Mucosa of rectum (tissue), 2 donors: ENCODE data around the gene MEPE.

ENCODE experiments used
- H3K27ac ChIP-seq, 2 donors: one replicate each; pipeline ENCODE4 v1.7.0; 2013; ENCODE audit warnings: inconsistent platforms in 2 of 2, low read depth in 2 of 2, low read length in 2 of 2
- H3K27me3 ChIP-seq, 2 donors: one replicate each; pipeline ENCODE4 v1.7.0; 2013; ENCODE audit warnings: low read length in 2 of 2; ENCODE audit not compliant: control insufficient read depth in 2 of 2, insufficient read depth in 2 of 2
- H3K36me3 ChIP-seq, 2 donors: one replicate each; pipeline ENCODE4 v1.7.0; 2013; ENCODE audit warnings: low read length in 2 of 2; ENCODE audit not compliant: control insufficient read depth in 2 of 2, insufficient read depth in 2 of 2
- H3K4me1 ChIP-seq, 2 donors: one replicate each; pipeline ENCODE4 v1.7.0; 2013; ENCODE audit warnings: low read length in 2 of 2, mild to moderate bottlenecking in 1 of 2; ENCODE audit not compliant: control insufficient read depth in 2 of 2, insufficient read depth in 2 of 2
- H3K4me3 ChIP-seq, 2 donors: one replicate each; pipeline ENCODE4 v1.7.0; 2013; ENCODE audit warnings: low read length in 2 of 2
- H3K9ac ChIP-seq, 2 donors: one replicate each; pipeline ENCODE4 v1.7.0; 2013; ENCODE audit warnings: low read length in 2 of 2, low read depth in 1 of 2, mild to moderate bottlenecking in 1 of 2
- H3K9me3 ChIP-seq, 2 donors: one replicate each; pipeline ENCODE4 v1.7.0; 2013; ENCODE audit warnings: low read length in 2 of 2; ENCODE audit not compliant: control insufficient read depth in 2 of 2
- donor health status: healthy.
- donor health status: Normal muscosa, but diverticular disease.

Gene MEPE, protein sequence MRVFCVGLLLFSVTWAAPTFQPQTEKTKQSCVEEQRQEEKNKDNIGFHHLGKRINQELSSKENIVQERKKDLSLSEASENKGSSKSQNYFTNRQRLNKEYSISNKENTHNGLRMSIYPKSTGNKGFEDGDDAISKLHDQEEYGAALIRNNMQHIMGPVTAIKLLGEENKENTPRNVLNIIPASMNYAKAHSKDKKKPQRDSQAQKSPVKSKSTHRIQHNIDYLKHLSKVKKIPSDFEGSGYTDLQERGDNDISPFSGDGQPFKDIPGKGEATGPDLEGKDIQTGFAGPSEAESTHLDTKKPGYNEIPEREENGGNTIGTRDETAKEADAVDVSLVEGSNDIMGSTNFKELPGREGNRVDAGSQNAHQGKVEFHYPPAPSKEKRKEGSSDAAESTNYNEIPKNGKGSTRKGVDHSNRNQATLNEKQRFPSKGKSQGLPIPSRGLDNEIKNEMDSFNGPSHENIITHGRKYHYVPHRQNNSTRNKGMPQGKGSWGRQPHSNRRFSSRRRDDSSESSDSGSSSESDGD

GRCh38 chr4:87832669-87833068, at the start of gene MEPE:
TSS of gene MEPE (plus strand) at chr4:87832969. CDS start at chr4:87834715, 1,746 bp downstream.
- no peak within 1 kb of the TSS for H3K9ac ChIP-seq

DNA sequence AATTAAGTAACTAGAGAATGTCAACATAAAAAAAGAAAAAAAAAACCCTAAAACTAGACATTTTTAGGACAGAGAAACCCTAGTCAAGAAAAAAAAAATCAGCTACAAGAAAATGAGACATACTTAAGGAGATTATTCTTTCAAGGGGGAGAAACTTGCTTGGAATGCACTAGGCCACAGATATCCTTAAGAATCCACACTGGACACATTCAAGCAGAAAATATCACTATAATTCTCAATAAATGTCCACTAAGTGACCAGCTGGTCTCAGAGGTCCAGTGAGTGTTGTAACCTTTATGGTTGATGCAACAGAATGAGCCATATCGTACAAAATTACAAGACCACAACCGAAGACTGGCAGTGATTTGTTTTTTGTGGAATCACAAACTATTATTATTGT, 49.0 kb upstream of the MEPE start:
- no peak overlapping the region for H3K9ac ChIP-seq
- H3K27me3 ChIP-seq, result no peaks in the 10 kb centered on the region
- no peaks in the 10 kb centered on the region for H3K9me3 ChIP-seq
- H3K4me3 ChIP-seq, result no peak overlapping the region
- H3K27ac ChIP-seq, result no peak overlapping the region
- no peaks in the 10 kb centered on the region for H3K4me1 ChIP-seq
- H3K36me3 ChIP-seq, result no peaks in the 10 kb centered on the region

More at GRCh38 chr4:87832669-87833068, at the start of gene MEPE:
- Histone ChIP-seq H3K9me3 (no peaks in the 10 kb centered on the region), H3K27ac (no peak within 1 kb of the TSS), H3K4me3 (no peak within 1 kb of the TSS), H3K27me3 (no peaks in the 10 kb centered on the region), H3K4me1 (no peaks in the 10 kb centered on the region), H3K36me3 (no peaks in the 10 kb centered on the region)

- Histone ChIP-seq H3K27ac (no peak overlapping the region), H3K9ac (no peak overlapping the region), H3K4me3 (no peak overlapping the region), H3K9me3 (no peaks in the 10 kb centered on the region), H3K36me3 (no peaks in the 10 kb centered on the region), H3K27me3 (no peaks in the 10 kb centered on the region), H3K4me1 (no peaks in the 10 kb centered on the region)
Measured at GRCh38 chr4:87785731-87786509, 46.8 kb upstream of the MEPE start.

GRCh38 chr4:87799301-87800113, 33.3 kb upstream of the MEPE start, which contains the start of gene IBSP:
TSS of gene IBSP (plus strand) at chr4:87799554. CDS start at chr4:87802362, 2,808 bp downstream.
- H3K27ac ChIP-seq, result no peak within 1 kb of the TSS
- H3K9me3 ChIP-seq, result no peaks in the 10 kb centered on the region
- no peaks in the 10 kb centered on the region for H3K4me1 ChIP-seq
- no peak within 1 kb of the TSS for H3K9ac ChIP-seq
- no peaks in the 10 kb centered on the region for H3K27me3 ChIP-seq
- H3K4me3 ChIP-seq, result no peak within 1 kb of the TSS
- H3K36me3 ChIP-seq, result no peaks in the 10 kb centered on the region

GRCh38 chr4:87802858-87803257, 29.9 kb upstream of the MEPE start:
- no peak overlapping the region for H3K4me3 ChIP-seq
- no peaks in the 10 kb centered on the region for H3K27me3 ChIP-seq
- no peak overlapping the region for H3K9ac ChIP-seq
- no peaks in the 10 kb centered on the region for H3K36me3 ChIP-seq
- H3K4me1 ChIP-seq, result no peaks in the 10 kb centered on the region
- no peak overlapping the region for H3K27ac ChIP-seq
- H3K9me3 ChIP-seq, result no peaks in the 10 kb centered on the region

DNA sequence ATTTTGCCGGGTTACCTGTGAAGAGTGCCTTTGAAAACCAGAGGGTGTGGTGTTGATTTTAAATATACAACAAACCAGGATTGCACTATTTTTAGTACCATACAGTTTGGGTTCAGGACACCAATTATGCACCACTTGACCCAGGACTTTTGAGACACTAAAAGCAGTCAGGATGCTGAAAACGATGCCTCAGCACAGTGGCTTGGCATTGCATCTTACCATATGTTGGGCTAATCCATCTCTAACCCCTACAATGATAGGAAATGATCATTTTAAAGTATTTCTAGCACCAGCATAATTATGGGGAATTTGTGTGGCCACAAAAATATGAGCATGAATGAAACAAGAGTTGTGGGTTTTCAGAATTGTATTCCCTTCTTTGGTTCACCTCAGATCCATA, 29.3 kb upstream of the MEPE start:
- Histone ChIP-seq H3K27ac (no peak overlapping the region), H3K9me3 (no peaks in the 10 kb centered on the region), H3K27me3 (no peaks in the 10 kb centered on the region), H3K9ac (no peak overlapping the region), H3K36me3 (no peaks in the 10 kb centered on the region), H3K4me1 (no peaks in the 10 kb centered on the region), H3K4me3 (no peak overlapping the region)

- H3K4me3 ChIP-seq, result no peak overlapping the region
- no peaks in the 10 kb centered on the region for H3K9me3 ChIP-seq
- H3K27ac ChIP-seq, result no peak overlapping the region
- H3K9ac ChIP-seq, result no peak overlapping the region
- H3K4me1 ChIP-seq, result no peaks in the 10 kb centered on the region
- H3K27me3 ChIP-seq, result no peaks in the 10 kb centered on the region
- no peaks in the 10 kb centered on the region for H3K36me3 ChIP-seq
Measured at GRCh38 chr4:87804871-87805270, 27.9 kb upstream of the MEPE start.

- Histone ChIP-seq H3K4me1 (no peaks in the 10 kb centered on the region), H3K27ac (no peak overlapping the region), H3K9me3 (no peaks in the 10 kb centered on the region), H3K9ac (no peak overlapping the region), H3K36me3 (no peaks in the 10 kb centered on the region), H3K27me3 (no peaks in the 10 kb centered on the region), H3K4me3 (no peak overlapping the region)
Measured at GRCh38 chr4:87805971-87806370, 26.8 kb upstream of the MEPE start.

- Histone ChIP-seq H3K27ac (no peak overlapping the region), H3K9ac (no peak overlapping the region), H3K9me3 (no peaks in the 10 kb centered on the region), H3K4me3 (no peak overlapping the region), H3K36me3 (no peaks in the 10 kb centered on the region), H3K27me3 (no peaks in the 10 kb centered on the region), H3K4me1 (no peaks in the 10 kb centered on the region)
Measured at GRCh38 chr4:87806520-87806919, 26.2 kb upstream of the MEPE start.
